SK-N-SH (cell line): ENCODE measurements around the gene CR1L.
"Not testable (repeated sequence)": the region's sequence is repeated elsewhere in the genome, so short reads cannot be mapped to it uniquely, and the experiment has no call there.

Experiments
- FOXJ3 ChIP-seq: sonication (generic); formaldehyde crosslinking; IDR thresholded peaks from 2 replicates; pipeline ENCODE4 v1.5.1; 2020; ENCODE audit warnings: mild to moderate bottlenecking, missing genetic modification reagents
- GABPA ChIP-seq: IDR thresholded peaks from 2 replicates; pipeline ENCODE4 v1.4.0; 2012; ENCODE audit warnings: low read depth, mild to moderate bottlenecking
- TF ChIP-seq, protein P1 (sequence below): fragments of 200-600 bp; sonication (generic); IDR thresholded peaks from 2 replicates; pipeline ENCODE4 v1.6.1; 2017; ENCODE audit warnings: antibody characterized with exemption, mild to moderate bottlenecking, moderate library complexity

DNA sequence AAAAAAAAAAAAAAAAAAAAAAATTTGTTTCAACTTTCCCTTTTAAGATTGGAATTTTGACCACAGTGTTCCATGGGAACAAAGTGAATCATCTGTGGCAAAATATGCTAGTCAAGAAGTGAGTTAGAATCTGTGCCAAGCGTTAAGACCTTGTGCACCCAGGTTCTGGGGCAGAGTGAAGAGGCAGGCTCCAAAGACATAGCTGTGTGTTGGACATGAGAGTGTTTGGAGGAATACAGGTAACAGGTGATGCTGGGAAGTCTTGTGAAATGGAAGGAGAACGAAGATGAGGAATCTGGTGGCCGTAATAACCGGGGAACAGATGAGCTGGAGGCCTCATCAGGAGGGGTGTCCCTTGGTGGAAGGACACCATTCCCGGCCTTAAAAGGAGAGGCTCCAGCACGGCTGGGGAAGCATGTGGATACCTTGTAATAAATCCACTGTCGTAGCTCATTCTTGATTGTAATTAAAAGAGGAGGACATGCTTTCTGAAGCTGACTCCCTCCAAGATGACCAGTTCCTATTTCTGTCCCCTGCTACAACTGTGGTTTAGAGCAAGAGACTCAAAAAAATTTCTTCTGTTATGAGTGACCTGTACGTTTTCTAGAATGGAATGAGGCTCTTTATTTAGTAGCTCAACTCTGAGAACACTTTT lies 92.7 kb downstream of the CR1L start:
- TF ChIP-seq FOXJ3 (CRISPR knock-in tag); GABPA: not testable (repeated sequence)
- TF ChIP-seq, protein P1, sequence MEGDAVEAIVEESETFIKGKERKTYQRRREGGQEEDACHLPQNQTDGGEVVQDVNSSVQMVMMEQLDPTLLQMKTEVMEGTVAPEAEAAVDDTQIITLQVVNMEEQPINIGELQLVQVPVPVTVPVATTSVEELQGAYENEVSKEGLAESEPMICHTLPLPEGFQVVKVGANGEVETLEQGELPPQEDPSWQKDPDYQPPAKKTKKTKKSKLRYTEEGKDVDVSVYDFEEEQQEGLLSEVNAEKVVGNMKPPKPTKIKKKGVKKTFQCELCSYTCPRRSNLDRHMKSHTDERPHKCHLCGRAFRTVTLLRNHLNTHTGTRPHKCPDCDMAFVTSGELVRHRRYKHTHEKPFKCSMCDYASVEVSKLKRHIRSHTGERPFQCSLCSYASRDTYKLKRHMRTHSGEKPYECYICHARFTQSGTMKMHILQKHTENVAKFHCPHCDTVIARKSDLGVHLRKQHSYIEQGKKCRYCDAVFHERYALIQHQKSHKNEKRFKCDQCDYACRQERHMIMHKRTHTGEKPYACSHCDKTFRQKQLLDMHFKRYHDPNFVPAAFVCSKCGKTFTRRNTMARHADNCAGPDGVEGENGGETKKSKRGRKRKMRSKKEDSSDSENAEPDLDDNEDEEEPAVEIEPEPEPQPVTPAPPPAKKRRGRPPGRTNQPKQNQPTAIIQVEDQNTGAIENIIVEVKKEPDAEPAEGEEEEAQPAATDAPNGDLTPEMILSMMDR: not testable (repeated sequence)
